ENCODE data around the gene WFDC2. TPM values are rescaled to one million over a fixed set of nuclear protein-coding genes. Genes with fewer than 3 reads are reported as not detected.

WFDC2 gene
- total and polyA plus RNA-seq, 12 donors, result 0.33 to 1.9 (median 0.42) TPM; not detected in 7

- Histone ChIP-seq H3K36me3 (replicated peaks in 1 of 2) (peaks cover 0 to 38% of the 10 kb centered on the region in 2 donors), H3K4me3 (no peak overlapping the region), H3K4me1 (replicated peaks in 1 of 2) (no peaks in the 10 kb centered on the region), H3K27ac (no peak overlapping the region), H3K9me3 (replicated peaks in 1 of 3) (no peaks in the 10 kb centered on the region), H3K27me3 (no peaks in the 10 kb centered on the region)
- no peak for TF ChIP-seq CTCF (IDR thresholded peaks at IDR 0.05)
- TF ChIP-seq POLR2A (IDR thresholded peaks at IDR 0.05), result no peak
- 75 to 88% (median 85%) methylated on average over 5 of the region's 5 CpGs for WGBS, 4 donors
- no peak for DNase-seq
- intact Hi-C loops (cut with DNase I), result no loop called here
Measured at GRCh38 chr20:45426320-45427016, 43.1 kb upstream of the WFDC2 start.

- Histone ChIP-seq H3K4me3 (no peak overlapping the region), H3K4me1 (replicated peaks in 1 of 2) (no peaks in the 10 kb centered on the region), H3K27me3 (no peaks in the 10 kb centered on the region), H3K9me3 (replicated peaks in 1 of 3) (no peaks in the 10 kb centered on the region), H3K27ac (no peak overlapping the region), H3K36me3 (replicated peaks in 1 of 2) (peaks cover 0 to 28% of the 10 kb centered on the region in 2 donors)
- DNase-seq, result peak in 1 of 7 donors; percentile 68
- 81 to 85% (median 83%) methylated on average over 12 to 14 of the region's 14 CpGs for WGBS, 4 donors
- no peak for TF ChIP-seq POLR2A (IDR thresholded peaks at IDR 0.05)
- no peak for TF ChIP-seq CTCF (IDR thresholded peaks at IDR 0.05)
- intact Hi-C loops (cut with DNase I), result no loop called here
Measured at GRCh38 chr20:45427236-45428149, 42.1 kb upstream of the WFDC2 start.

- Histone ChIP-seq H3K4me3 (no peak overlapping the region), H3K4me1 (replicated peaks in 1 of 2) (no peaks in the 10 kb centered on the region), H3K27me3 (no peaks in the 10 kb centered on the region), H3K27ac (no peak overlapping the region), H3K36me3 (replicated peaks in 1 of 2) (peaks cover 0 to 13% of the 10 kb centered on the region in 2 donors), H3K9me3 (replicated peaks in 1 of 3) (no peaks in the 10 kb centered on the region)
- TF ChIP-seq POLR2A (IDR thresholded peaks at IDR 0.05) (no peak), CTCF (IDR thresholded peaks at IDR 0.05) (no peak)
- DNase-seq, result no peak
- WGBS, 4 donors, result 59 to 81% (median 67%) methylated on average over 2 of the region's 2 CpGs
- intact Hi-C loops (cut with DNase I), result loop anchor here in 1 of 2 donors (5.0 kb wide), 1 partner anchor 57 kb away; no protein-coding TSS in a partner anchor
Measured at GRCh38 chr20:45429618-45430017, 39.9 kb upstream of the WFDC2 start.

GRCh38 chr20:45432294-45432693, 37.3 kb upstream of the WFDC2 start:
- H3K4me3 ChIP-seq, result no peak overlapping the region
- H3K9me3 ChIP-seq (replicated peaks in 1 of 3), result no peaks in the 10 kb centered on the region
- WGBS, 4 donors, result 70 to 79% (median 72%) methylated on average over 5 of the region's 5 CpGs
- no peak for TF ChIP-seq POLR2A (IDR thresholded peaks at IDR 0.05)
- TF ChIP-seq CTCF (IDR thresholded peaks at IDR 0.05), result no peak
- intact Hi-C loops (cut with DNase I), result loop anchor here in 1 of 2 donors (5.0 kb wide), 1 partner anchor 60 kb away; no protein-coding TSS in a partner anchor
- H3K36me3 ChIP-seq (replicated peaks in 1 of 2), result no peaks in the 10 kb centered on the region
- no peaks in the 10 kb centered on the region for H3K4me1 ChIP-seq (replicated peaks in 1 of 2)
- H3K27ac ChIP-seq, result no peak overlapping the region
- DNase-seq, result no peak
- no peaks in the 10 kb centered on the region for H3K27me3 ChIP-seq
